Thoracic aorta (tissue), 2 donors: ENCODE results near the gene GNAZ. TPM values are rescaled to one million over a fixed set of nuclear protein-coding genes. Genes with fewer than 3 reads are reported as not detected.

ENCODE experiments used
- ATAC-seq: fragments of 150-250 bp; one replicate; pipeline ENCODE4 v1.8.0; 2017; ENCODE audit warnings: low read depth; ENCODE audit not compliant: insufficient number of reproducible peaks, low FRiP score
- DNase-seq: peaks from one replicate; pipeline ENCODE4 v3.0.0-alpha.2; 2020; ENCODE audit warnings: low spot score
- H3K27ac ChIP-seq, 2 donors: fragments of 200-600 bp; sonication (generic); 1 replicate in 1 of 2; 2 replicates in 1 of 2; pipeline ENCODE4 v1.5.1; 2016; ENCODE audit warnings: mild to moderate bottlenecking in 2 of 2, moderate library complexity in 2 of 2
- H3K27me3 ChIP-seq: fragments of 200-600 bp; sonication (generic); replicated peaks from 2 replicates; pipeline ENCODE4 v1.6.0; 2016; ENCODE audit warnings: mild to moderate bottlenecking; ENCODE audit not compliant: insufficient read depth
- H3K36me3 ChIP-seq: fragments of 200-600 bp; sonication (generic); one replicate; pipeline ENCODE4 v1.5.1; 2016
- H3K4me1 ChIP-seq, 2 donors: fragments of 200-600 bp; sonication (generic); 1 replicate in 1 of 2; 2 replicates in 1 of 2; pipeline versions ENCODE4 v1.5.1 to v1.6.0; 2016; ENCODE audit warnings: low read depth in 2 of 2, mild to moderate bottlenecking in 1 of 2; ENCODE audit not compliant: control insufficient read depth in 1 of 2
- H3K4me3 ChIP-seq: fragments of 200-600 bp; sonication (generic); 2 replicates; pipeline ENCODE4 v1.5.1; 2016; ENCODE audit warnings: mild to moderate bottlenecking
- H3K9me3 ChIP-seq: fragments of 200-600 bp; sonication (generic); 2 replicates; pipeline ENCODE4 v1.5.1; 2016
- CTCF ChIP-seq: fragments of 200-600 bp; sonication (generic); IDR thresholded peaks from one replicate; pipeline ENCODE4 v1.5.1; 2019; ENCODE audit warnings: antibody characterized with exemption
- total RNA-seq, 2 donors: library from RNA; depleted of rRNA; stranded (reverse); fragments of >200 nt; gene quantifications; one replicate each; pipeline versions ENCODE4 v1.1.0 to v1.2.3, GENCODE V29; 2016

GNAZ gene
- total RNA-seq, 2 donors from 2014 or later: 3.9 to 5.4 TPM

GRCh38 chr22:23090457-23090835, 20.1 kb downstream of the GNAZ start:
- Histone ChIP-seq H3K27me3 (no peaks in the 10 kb centered on the region), H3K27ac (no peak overlapping the region), H3K36me3 (no peaks in the 10 kb centered on the region), H3K4me3 (no peak overlapping the region), H3K9me3 (no peaks in the 10 kb centered on the region), H3K4me1 (no peaks in the 10 kb centered on the region)
- no peak for TF ChIP-seq CTCF
- DNase-seq (no peak), ATAC-seq (no peak)

GRCh38 chr22:23091760-23092159, 21.4 kb downstream of the GNAZ start:
- ATAC-seq (no peak), DNase-seq (no peak)
- no peak for TF ChIP-seq CTCF
- Histone ChIP-seq H3K4me1 (no peaks in the 10 kb centered on the region), H3K36me3 (no peaks in the 10 kb centered on the region), H3K27me3 (no peaks in the 10 kb centered on the region), H3K4me3 (no peak overlapping the region), H3K27ac (no peak overlapping the region), H3K9me3 (no peaks in the 10 kb centered on the region)

- Histone ChIP-seq H3K27me3 (no peaks in the 10 kb centered on the region), H3K9me3 (no peaks in the 10 kb centered on the region), H3K4me1 (no peaks in the 10 kb centered on the region), H3K27ac (no peak overlapping the region), H3K4me3 (no peak overlapping the region), H3K36me3 (no peaks in the 10 kb centered on the region)
- no peak for TF ChIP-seq CTCF
- no peak for ATAC-seq
- DNase-seq: no peak
Measured at GRCh38 chr22:23092217-23092955, 22.1 kb downstream of the GNAZ start.

GRCh38 chr22:23093051-23093788, 22.9 kb downstream of the GNAZ start:
- H3K4me3 ChIP-seq: no peak overlapping the region
- H3K27ac ChIP-seq: no peak overlapping the region
- DNase-seq (no peak), ATAC-seq (no peak)
- no peaks in the 10 kb centered on the region for H3K9me3 ChIP-seq
- no peaks in the 10 kb centered on the region for H3K36me3 ChIP-seq
- no peaks in the 10 kb centered on the region for H3K27me3 ChIP-seq
- TF ChIP-seq CTCF: no peak
- peaks cover 0 to 7% of the 10 kb centered on the region in 2 donors for H3K4me1 ChIP-seq

GRCh38 chr22:23094260-23094659, 23.9 kb downstream of the GNAZ start:
- Histone ChIP-seq H3K36me3 (no peaks in the 10 kb centered on the region), H3K27me3 (no peaks in the 10 kb centered on the region), H3K4me1 (peaks cover 7 to 17% of the 10 kb centered on the region in 2 donors), H3K27ac (no peak overlapping the region), H3K4me3 (no peak overlapping the region), H3K9me3 (no peaks in the 10 kb centered on the region)
- ATAC-seq (no peak), DNase-seq (no peak)
- no peak for TF ChIP-seq CTCF
